Stimulated activated CD4-positive, alpha-beta T cell treated with anti-CD3 and anti-CD28 coated beads, Interleukin-12 subunit alpha, Interleukin-12 subunit beta, amount 100 ng/mL, for 48 hours (primary cell): ENCODE measurements around the gene ROBO4.

Source experiments
- DNase-seq, 3 donors: peaks; one replicate each; pipeline ENCODE4 v3.0.0-alpha.2; 2020; ENCODE audit warnings: low read depth in 2 of 3, low spot score in 1 of 3

Gene ROBO4

GRCh38 chr11:124875401-124875800, 22.3 kb downstream of the ROBO4 start:
- DNase-seq, result no peak

DNA sequence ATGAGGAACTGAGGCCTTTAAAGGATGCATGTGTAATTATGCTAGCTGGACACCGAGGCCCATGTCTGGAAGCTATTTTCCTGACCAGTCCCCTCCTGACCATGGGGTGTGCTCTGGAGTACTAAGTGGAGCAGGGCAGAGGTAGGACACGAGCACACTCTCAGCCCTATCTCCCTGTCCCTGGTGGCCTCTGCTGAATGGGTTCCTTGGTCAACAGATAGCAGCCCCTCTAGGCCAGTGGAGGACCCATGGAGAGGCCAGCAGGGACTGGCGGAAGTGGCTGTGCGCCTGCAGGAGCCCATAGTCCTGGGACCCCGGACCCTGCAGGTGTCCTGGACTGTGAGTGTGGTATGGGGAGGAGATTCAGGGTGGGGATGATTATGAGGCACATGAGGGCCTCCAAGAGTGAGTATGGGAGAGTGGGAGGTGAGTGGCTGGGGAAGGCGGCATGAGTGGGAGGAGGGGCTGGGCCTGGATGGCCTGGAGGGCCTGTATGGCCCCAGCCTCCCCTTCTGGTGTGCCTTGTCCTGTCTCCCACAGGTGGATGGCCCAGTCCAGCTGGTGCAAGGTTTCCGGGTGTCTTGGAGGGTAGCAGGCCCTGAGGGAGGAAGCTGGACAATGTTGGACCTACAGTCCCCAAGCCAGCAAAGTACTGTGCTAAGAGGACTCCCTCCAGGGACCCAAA, 23.0 kb downstream of the ROBO4 start:
- DNase-seq, result no peak

- no peak for DNase-seq
These were observed 23.7 kb downstream of the ROBO4 start for GRCh38 chr11:124873951-124874350.

GRCh38 chr11:124872741-124873140, 24.9 kb downstream of the ROBO4 start:
- DNase-seq, result no peak

DNA sequence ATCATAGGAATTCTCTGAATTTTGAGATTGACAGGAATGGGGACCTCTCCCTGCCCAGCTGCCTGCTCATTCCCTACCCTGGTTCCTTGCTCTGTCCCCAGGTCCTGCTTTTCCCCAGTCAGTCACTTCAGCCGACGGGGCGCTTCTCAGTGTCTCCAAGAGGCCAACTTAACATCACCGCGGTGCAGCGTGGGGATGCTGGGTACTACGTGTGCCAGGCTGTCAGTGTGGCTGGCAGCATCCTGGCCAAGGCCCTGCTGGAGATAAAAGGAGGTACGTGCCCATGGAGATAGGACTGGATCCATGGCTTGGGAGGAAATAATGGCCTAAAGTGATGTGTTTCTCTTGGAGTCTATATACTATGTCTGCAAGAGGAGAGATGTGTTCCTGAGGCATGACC, 25.4 kb downstream of the ROBO4 start:
- no peak for DNase-seq

DNA sequence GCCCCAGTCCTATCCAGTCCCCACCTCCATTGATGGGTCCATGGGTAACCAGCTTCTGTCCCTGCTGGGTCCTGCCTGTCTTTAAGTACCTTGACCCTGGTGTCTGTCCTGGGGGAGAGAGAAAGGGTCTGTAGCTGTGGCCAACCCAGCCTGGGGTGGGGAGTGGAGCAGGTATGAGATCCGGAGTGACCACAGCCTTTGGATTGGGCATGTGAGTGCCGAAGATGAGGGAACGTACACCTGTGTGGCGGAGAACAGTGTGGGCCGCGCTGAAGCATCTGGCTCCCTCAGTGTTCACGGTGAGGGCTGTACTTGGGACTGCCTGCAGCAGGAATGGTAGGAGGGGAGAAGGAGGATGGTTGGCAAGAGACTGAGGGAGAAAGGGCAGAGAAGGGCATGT, 27.2 kb downstream of the ROBO4 start:
- no peak for DNase-seq

GRCh38 chr11:124869856-124870387, 27.7 kb downstream of the ROBO4 start:
- DNase-seq, result no peak

DNA sequence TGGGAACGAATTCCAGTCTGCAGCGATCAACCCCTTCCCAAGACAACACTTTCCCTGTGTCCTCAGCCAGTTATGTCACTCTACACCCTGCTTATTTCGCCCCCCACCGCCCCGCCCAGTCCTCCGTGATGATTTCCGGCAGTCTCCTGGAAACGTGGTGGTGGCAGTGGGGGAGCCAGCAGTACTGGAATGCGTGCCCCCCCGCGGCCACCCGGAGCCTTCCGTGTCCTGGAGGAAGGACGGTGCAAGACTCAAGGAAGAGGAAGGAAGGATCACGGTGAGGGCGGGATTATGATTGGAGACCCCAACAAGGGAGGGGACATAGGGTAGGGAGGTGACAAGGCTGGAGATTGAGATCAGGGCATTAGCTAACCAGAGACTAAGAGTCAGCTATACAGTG, 28.3 kb downstream of the ROBO4 start:
- no peak for DNase-seq

GRCh38 chr11:124868331-124869274, 29.1 kb downstream of the ROBO4 start:
- no peak for DNase-seq

DNA sequence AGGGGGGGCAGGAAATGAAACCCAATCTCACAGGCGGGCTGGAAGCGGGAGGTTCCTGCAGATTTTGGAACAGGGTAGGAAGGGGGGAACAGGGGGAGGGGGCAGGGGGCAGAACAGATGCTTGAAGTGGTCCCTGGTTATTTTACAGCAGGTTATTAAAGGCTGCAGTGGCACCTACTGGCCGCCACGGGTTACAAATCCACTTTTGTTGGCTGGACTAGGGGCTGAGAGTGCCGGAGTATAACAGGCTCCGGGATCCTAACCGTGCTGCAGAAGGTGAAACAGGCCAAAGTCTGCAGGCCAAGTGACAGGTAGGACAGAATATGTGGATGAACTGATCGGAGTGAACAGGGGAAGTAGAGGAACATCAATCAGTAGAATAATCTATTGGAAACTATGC, 30.0 kb downstream of the ROBO4 start:
- no peak for DNase-seq

- peak in 2 of 3 donors; percentile 51 to 57 for DNase-seq
These were observed 31.5 kb downstream of the ROBO4 start for GRCh38 chr11:124865902-124866851.

DNA sequence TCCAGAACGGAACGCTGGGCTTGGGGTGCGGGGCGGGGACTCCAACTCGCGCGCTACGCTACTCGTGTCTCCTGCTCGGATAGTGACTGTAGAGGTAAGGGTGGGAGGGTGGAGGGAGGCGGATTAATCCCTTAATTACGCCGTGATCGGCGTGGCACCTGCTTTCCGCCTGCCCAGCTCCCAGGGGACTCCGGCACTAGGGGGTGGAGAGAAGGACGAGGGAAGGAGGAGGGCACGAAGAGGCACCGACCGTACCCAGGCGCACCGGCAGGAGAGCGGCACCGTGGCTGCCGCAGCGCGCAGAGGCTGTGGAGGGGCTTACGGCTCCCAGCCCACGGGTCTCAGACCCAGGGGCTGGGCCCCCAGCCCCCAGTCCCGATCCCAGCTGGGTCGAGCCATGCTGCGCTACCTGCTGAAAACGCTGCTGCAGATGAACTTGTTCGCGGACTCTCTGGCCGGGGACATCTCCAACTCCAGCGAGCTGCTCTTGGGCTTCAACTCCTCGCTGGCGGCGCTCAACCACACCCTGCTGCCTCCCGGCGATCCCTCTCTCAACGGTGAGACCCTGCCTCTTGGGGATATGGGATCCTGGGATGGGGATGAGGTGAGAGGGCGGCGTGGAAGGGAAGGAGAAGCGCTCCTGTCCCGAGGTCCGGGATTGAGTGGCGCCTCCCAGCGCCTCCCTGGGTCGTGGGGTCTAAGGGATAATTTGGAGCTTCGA, 32.3 kb downstream of the ROBO4 start, which contains the start of gene ROBO3:
Gene ROBO3, plus strand, starts transcription at position 252 of the 721 bp plus-strand sequence. Its CDS starts 146 bp downstream, at position 398.
- no peak for DNase-seq

GRCh38 chr11:124864892-124865180, 32.8 kb downstream of the ROBO4 start:
- no peak for DNase-seq

DNA sequence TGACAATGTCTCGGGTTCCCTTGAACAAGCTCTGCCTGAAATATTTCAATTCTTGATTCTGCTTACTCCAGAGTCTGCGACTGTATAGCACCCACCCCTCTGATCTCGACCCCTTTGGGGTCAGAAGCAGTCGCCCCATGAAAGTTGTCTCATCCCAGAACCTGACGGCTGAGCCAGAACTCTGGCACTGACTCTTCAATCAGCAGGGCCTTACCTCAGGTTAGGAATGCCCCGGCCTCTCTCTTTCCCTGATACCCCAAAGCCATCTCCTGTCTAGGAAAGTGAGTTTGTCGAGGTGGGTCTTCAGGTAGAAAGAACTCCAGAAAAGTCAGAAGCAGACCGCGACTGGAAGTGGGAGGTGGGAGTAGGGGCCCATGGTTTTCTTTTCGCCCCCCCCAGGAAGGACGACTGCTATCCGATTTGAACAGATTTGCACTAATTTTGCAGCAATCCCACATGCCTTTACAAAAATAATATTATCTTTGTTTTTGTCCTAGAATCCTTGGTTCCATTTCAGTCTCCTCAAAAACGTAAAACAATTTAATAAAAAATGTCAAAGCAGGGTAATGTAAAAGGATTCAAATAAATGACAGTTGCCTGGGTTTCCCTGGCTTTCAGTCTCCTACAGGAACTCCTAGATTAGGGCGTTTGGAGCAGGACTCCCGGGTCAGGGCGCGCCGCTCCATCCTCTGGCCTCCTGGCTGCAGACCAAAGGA, 33.3 kb downstream of the ROBO4 start:
- DNase-seq, result no peak

- no peak for DNase-seq
These were observed 33.9 kb downstream of the ROBO4 start for GRCh38 chr11:124863826-124864165.

DNA sequence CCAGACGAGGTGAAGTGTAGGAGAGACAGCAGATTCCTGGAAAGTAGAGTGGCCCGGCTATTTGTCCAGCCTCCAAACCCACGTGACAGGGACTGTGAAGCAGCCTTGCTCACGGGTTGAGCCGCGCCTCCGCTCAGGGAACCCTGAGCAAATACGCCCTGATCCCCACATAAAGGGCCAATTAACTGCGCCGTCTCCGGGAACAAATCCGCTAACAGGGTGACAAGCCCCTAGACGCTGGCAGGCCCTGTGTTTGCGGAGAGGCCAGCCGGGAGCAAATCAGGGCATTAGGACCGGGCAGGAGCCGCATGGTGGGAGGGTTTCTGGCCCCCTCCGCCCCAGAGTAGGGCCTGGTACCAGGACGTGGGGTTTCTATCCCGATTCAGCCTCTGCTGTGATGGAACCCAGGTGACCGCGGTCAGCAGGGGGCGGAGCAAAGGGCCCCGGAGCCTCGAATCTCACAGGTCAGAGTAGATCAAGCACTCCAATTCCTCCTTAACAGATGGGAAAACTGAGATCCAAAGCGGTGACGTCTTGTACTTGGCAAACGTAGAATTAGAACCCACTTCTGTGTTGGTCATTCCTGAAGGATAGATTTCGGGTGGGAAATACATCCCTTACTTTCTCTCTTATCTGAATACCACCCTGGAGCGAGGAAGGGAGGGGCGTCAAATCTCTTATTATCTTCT, 34.4 kb downstream of the ROBO4 start:
- DNase-seq, result no peak

DNA sequence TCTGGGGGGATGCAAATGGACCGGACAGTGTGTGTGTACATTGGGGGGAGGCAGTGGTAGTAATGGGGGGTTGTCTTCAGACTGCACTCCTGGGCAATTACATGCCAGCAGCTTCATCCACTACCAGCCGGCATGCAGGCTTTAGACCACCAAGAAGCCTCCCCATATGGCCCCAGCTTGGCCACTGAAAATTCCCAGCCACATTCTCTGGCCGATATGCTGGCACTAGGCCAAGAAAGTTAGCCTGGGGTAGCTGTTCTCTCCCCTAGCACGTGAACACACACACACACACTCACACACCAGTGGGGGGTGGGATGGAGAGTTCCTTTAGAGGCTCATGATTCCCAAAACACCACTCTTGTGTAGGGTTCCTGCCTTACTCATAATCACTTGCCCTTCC, 36.0 kb downstream of the ROBO4 start:
- no peak for DNase-seq

DNA sequence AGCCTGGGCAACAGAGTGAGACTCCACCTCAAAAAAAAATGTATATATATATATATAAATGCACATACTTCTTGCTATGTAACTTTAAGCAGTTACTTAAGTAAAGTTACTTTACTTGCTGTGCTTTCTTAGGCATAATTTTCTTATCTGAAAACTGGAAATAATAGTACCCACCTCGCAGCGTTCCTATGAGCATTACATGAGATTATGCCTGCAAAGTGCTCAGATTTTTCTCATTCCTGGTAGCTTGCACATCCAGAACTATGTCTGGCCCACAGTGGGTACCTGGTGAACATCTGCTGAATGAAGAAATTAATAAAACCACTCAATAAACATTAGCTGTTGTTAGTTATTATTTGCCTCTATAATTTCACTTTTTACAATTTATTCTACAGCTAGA, 38.5 kb downstream of the ROBO4 start:
- no peak for DNase-seq

DNA sequence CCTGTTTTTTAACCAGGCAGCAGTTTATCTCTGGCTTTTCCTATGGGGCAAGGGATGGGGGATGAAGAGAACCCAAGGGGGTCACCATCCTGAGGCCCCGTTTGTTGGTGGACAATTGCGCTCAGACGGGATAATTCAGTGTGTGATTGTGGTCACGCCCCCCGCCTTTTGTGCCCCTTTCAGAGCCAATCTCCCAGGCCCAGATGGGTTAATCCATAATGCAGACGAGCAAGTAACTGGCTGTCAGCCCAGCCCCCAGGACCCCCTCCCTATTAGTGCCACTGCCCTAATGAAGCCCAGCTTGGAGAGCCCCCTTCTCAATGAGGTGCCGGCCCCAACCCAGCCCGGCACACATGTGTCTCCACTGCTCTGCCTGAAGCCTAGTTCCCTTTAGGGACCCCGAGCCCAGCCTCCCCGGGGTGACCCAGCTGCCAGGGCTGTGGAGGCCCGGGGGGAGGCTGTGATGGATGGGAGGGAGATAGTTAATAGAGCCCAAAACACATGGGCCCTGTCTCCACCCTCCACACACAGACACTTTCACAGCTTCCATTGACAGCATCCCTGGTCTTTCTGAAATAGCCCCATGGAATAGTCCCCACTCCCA, 51.5 kb downstream of the ROBO4 start:
- DNase-seq, result no peak
